HG03025 (cell line): Measurements from ENCODE around the gene CDK8.

Experiments used
- ATAC-seq: cut with Tn5 transposase; IDR thresholded peaks from one replicate; pipeline ENCODE4 v1.9.1; 2021; ENCODE audit warnings: mild to moderate bottlenecking, moderate library complexity; ENCODE audit not compliant: unreplicated experiment, low FRiP score

Gene CDK8

DNA sequence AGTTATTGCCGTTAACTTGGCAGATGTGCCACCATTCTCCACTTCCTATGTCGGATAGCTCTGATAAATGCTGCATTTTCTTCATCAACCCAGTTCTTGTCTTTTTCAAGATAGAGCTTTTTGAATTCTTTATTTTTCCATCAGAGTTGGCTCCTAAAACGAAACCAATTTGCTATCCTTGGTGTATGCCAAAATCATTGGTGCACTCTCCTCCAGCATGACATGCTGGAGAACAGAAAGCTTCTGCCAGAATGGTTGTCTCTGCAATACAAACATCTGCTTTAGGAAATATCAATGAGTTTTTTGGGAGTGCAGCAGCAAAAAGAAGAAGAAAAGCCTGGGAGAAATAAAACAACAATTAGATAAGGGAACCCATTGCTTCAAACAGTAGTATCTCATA, 124.2 kb downstream of the CDK8 start:
- ATAC-seq, result no peak

DNA sequence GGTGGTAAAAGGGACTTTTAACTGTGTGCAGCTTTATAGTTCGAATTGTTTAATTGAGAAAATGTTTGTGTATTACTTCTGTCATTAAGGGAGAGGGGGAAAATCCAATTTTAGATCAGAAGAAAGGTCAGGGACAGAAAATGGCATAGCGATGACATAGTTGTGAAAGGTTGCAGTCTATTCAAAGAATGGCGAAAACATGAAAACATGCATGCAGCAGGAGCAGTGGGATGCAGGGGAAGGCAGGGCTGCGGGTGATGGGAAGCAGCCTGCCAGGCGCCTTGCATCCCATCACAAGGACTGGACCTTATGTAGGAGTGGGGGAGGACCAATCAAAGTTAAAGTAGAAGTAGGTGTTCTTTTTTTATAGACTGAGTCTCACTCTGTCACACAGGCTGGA, 125.9 kb downstream of the CDK8 start:
- no peak for ATAC-seq

DNA sequence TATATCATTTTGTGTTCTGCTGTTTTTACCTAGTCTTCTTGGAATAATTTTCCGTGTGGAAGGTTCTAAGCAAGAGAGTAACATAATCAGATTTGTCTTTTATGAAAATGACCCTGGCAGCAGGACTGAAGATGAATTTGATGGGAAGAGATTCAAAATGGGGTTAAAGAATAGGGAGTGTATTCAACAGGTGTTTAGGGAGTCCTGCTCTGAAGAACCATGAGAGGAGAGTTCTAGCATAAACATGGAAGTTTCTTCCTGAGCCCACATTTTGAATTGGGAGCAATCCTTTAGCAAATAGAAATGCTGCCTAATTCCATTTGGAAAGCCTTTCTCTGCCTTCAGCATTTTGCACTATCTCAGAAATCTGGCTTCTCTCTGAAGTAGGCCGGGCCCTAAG, 127.0 kb downstream of the CDK8 start:
- no peak for ATAC-seq

DNA sequence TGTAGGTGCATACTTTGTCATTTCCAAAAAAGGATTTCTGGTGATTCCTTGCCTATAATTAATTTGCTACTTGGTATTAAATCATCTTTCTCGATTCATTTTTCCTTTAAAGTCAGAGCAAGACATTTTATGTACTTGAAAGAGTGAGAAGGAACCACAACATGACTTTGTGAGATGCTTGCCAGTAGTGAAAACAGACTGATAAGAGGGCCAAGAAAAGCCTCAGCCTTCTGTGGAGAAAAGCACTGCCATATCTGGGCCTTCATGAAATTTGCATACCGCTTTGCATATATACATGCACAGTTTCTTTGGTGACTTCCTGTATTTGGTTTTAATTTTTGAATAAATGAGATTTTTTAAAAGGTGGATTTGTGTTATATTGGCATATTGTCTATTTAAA, 128.4 kb downstream of the CDK8 start:
- no peak for ATAC-seq

DNA sequence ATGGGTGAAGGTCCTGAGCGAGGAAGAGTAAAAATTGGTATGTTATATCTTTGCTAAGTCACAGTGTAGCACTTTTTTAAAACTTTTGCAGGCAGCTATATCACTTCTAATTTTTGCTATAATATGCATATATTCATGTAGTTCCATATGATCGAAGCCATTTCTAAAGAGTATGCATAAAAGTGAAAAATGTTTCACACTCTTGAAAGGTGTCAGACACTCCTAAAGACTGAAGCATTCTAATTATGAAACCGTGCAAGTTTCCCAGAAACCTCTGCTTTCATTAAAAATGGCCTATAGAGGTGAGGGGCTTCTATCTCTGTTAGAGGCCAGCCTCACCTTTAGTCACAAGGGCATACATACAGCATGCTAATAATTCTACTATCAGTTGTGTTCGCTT, 128.9 kb downstream of the CDK8 start:
- no peak for ATAC-seq

DNA sequence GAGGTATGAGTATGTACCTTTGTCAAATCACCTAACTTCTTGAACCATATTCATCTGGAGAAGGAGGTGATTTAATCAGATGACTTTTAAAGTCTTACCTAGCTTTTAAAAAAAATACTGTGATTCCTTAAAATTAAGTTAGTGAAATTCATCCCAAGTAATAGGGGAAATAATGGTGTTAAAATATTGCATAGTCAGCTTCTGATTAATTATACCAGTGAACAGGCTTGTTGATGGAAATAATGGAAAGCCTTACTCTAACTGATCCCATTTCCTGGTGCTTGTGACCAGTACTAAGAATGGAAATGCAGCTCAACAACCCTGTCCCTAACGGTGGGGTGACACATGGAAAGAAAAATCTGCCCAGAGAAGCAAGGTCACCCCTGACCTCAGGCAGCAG, 130.7 kb downstream of the CDK8 start:
- ATAC-seq, result no peak

DNA sequence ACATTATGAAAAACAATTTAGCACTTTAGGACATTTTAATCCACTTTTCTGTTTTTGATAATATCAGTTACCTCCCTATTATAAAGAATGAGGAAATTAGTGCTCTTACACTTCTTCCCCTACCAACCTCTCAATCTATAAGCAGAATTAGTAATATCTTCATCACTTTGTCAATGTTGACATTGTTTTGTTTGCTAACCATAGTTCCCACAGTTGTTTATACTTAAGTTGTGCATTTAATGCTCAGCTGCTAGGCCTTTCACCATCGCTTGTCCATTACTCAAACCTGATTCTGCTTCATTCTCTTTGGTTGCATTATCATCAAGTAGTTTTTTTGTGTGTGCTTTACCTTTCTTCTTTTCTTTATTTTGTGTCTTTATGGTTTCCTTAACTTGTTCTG, 132.1 kb downstream of the CDK8 start:
- ATAC-seq, result no peak

DNA sequence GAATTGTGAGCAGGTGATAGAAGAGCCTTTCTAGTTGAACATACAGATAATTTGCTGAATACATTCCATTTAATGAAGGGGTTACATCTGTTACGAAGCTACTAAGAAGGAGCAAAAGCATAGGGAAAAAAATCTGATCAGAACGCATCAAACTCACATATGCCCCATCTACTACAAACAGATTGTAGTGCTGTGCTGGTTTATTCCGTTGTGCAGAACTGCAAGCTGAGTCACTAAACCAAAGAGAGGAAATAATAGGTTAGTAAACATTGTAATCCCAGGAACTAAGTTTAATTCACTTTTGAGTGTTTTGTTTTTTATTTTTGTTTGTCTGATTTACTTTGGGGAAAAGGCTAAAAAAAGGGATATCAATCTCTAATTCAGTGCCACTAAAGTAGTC, 136.3 kb downstream of the CDK8 start:
- ATAC-seq, result no peak

DNA sequence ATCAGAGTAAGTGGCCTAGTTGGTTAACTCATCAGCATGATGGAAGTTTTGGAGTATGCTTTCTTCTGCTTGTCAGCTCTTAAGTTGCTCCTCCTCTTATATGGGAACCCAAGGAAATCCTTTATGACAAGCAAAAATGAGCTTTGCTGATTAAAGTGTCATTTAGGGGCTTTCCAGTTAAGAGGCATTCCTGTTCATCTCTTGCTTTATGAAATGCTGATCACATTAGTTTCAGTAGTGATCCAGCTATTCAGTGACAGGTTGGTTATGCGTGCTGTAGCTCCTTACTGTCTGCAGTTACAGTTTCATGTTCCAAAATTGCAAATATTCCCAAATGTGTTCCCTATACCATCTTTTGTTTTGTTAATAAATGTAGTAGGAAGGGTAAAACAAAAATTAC, 146.6 kb downstream of the CDK8 start:
- ATAC-seq, result no peak

DNA sequence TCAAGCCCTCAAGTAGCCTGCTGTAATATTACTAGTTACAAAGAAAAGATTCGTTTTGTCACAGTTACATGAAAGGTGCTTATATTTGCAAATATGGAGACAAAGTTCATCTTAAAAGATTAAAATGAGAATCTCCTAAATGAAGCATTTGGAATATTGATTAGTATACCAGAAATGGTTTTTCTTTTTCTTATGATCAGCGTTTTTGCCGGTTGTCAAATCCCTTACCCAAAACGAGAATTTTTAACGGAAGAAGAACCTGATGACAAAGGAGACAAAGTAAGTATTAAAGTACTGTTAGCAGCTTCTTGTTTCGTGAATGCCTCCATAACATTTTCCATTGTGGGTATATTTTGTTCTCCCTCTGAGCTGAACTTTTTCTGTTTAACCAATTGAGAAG, 147.1 kb downstream of the CDK8 start:
- ATAC-seq, result no peak

DNA sequence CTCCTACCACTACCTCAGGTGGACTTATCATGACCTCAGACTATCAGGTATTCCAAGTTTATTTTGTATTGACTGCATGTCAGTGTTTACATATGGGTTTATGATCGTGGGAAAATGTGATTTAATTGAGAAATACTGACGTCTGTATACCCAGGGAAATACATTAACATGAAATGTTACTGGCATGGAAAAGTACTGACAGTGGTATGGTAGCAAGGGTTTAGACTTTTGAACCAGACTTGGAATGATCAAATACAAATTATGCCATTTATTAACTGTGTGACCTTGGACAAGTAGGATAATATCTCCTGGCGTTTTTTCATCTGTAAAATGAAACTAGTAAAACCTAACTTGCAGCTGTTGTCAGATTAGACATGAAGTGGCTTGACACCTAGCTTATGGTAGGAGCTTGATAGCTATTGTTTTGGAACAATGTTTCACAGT, 147.7 kb downstream of the CDK8 start:
- no peak for ATAC-seq

DNA sequence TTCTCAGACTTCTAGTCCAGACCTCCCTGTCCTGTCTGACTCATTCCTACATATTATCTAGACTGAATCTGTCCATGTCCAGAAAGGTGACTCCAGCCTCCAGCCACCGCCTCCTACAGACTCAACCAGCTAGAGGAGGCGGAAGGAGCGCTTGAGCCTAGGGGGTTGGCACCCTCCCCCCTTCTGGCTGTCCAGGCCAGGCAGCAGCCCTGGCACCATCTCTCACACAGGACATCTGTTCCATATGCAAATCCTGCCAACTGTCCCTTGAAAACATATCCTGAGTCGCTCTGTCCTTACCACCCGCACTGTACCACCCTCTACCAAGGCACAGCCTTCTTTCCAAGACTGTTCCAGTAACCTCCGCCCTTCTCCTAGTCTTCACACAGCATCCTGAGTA, 152.9 kb downstream of the CDK8 start:
- no peak for ATAC-seq

DNA sequence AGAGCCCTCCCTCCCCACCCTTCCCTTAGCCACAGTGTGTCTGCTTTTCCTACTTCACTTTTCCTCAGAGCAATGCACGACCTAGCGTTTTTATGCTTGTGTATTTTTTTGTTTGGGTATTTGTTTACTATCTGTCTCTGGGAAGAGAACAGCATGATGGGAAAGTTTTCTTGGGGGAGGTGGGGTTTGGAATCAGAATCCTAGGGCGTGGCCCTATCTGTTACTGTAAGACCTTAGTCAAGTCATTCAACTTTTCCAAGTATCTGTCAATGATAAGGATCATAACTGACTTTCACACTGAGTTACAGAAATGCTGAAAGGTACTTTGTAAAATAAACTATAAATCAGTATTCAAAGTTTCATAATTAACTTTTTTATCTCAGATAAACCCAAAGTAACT, 157.3 kb downstream of the CDK8 start:
- no peak for ATAC-seq

DNA sequence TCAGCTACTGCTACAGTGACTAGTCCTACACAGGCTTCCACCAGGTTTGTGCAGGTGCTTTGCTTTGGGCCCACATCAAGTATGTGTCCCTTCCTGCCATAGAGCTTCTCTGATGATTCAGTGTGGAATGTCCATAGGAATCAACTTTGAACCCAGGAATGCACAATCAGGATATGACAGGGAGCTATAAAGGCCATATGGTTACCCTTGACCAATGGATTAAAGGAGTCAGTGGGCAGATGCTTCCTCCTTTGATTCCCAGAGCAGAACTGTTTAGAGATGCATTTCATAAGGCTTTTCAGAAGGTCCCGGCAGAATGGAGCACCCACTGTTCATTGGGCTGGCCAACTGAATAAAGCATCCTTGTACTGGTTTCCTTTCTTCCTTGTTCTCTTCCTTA, 158.3 kb downstream of the CDK8 start:
- ATAC-seq, result no peak

DNA sequence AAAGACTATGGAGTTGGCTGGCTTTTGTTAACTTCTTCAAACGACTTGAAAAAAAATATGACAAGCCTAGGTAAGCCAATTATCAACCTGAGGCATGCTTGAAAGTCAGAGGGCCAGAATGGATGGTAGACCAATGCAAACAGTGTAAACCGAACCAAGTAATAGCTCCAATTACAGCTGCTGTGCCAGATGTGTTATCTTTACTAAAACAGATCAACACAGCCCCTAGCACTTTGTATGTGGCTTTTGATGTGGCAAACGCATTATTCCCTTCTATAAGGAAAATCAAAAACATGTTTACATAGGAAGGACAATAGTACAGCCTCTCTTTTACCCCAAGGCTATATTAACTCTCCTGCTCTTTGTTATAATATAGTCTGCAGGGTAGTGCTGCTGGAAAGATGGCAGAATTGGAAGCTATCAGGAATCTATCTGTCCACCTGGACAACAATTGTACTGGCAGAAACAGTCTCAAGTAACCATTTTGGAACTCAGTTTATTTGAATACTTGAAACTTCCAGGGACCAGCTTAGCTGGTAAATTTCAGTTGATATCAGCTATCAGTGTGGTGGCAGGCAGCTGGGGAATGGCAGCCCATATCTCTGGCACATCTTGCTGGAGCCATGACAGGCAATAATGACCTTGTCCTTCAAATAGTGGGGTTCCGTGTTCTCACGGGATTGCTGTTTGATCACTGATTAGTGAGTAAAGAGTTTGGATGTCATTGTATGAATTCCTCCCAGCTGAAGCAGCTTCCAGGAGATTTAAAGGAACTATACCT, 159.2 kb downstream of the CDK8 start:
- no peak for ATAC-seq

DNA sequence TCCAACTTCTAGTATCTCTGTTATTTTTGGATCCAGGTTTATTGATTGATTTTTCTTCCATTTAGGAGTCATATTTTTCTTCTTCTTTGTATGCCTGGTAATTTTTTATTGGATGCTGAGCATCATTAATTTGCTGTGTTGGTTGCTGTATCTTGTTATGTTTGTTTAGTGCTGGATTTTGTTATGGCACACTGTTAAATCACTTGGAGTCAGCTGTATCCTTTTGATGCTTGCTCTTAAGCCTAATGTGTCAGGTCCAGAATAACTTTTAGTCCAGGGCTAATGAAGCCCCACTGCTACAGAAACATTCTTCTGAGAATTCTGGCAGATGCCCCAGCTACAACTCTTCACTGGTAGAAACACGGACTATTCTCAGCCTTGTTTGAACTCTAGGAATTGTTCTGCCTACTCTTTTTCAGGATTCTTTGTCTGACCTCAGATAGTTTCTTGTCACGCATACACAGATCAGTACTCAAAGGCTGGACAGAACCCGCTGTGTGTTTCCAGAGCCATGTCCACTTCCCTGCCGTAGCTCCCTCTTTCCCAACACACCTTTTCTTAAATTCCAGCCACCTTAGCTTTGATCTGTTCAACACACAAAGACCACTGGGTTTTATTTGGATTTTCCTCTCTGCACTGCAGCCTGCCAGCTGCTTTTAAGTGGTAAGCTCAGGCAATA, 166.5 kb downstream of the CDK8 start:
- no peak for ATAC-seq

DNA sequence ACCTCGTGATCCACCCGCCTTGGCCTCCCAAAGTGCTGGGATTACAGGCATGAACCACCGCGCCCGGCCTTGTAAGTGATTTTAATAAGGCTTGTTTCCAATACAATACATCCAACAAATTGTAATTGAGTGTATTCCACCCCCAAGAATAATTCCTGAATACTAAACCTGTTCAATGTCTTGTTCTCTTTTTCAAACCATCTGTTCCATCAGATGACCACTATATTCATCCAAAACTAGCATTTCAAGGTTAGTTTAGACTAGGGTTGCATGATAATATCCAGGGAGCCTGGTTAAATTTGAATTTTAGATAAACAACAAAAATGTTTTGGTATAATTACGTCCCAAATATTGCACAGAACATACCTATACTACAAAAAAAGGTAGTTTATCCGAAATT, 168.1 kb downstream of the CDK8 start:
- ATAC-seq, result no peak

DNA sequence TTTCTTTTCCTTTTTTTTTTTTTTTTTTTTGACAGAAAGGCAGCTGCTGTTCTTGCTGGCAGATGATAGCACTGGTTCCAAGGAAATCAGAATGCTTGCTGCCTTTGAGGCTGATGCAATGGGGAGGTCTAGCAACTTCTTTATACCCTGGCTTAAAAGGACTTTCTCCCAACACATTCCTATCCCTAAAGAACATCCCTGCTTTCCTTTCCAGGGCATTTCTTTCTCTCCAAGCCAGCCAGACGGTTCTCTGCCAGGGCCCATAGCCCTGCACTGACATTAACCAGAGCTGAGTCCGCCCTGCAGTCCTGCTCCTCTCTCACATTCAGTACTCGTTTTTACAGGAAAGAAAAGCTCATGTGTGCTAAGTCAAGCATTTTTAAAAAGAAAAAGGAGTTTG, 169.7 kb downstream of the CDK8 start:
- no peak for ATAC-seq

DNA sequence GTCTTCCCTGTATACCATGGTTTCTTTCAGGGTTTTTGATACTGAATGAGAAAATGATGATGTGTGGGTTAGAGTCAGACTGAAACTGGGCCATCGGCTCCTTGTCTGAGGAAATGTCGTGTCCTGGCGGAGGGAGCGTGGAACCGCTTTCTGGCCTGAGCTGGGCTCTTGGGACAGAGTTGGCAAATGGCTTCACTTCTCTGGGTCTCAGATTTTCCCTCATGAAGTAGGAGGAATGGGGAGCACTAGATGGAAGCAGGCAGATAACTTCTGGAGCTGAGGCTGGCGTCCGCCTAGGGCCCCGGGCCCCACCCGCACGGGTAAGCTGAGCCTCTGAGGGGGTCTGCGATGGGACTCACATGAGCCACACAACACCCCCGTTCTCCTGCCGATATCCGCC, 170.3 kb downstream of the CDK8 start:
- ATAC-seq, result no peak

DNA sequence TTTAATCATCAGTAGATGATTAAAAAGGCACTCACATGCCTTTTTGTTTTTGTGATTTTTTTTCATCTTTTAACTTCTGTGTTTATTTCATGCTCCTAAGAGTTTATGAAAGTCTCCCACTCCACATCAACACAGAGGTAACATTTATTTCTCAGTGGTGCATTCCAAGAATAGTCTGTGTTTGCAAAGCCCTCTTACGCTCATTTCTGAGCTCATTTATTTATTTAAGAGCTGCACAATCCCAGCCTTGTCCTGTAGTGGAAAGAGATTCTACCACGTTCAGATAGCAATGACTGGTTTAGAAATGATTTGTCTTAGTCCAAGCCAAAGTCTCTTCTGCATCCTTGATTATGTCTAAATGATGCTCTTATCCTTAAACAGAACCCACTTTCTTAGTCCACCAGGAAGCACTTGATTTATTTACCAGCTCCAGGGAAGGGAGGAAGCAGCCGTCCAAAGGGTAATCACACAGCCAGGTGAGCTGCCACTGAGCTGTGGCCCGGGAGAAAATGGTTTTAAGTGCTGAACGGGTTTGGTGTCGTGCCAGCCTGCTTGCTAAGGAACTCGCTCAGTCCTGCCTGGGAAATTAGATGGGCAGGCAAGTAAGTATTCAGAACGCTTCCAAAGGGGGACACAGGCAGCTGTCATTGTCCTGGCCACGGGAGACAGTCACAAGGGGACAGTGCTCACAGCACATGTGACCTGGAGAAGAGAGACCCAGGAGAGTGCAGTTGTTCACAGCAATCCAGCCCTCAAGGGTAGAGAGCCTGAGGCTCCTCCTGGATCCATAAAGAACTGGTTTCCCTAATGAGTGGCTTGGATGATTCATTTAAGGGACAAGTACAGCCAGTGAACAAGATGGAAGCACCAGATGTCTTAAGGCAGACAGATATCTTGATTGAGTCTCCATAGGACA, 171.8 kb downstream of the CDK8 start:
- no peak for ATAC-seq

DNA sequence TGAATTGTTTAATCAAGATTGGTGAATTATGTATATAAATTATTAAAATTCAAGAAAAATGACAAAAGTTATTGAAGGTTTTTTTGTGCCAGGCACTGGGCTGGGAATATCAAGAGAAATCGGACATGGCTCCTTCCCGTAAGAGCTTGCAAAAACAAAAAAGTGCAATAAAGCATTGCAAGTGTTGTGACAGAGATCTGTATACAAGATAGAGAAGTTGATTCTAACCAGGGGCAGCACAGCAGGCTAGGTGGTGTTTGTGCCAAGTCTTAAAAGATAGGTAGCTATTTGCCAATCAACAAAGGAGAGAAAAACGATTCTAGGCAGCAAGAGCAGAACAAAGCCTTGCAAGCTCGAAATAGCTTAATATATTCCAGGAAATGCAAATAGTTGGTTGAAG, 179.8 kb downstream of the CDK8 start:
- no peak for ATAC-seq
